Keratinocyte (primary cell): ENCODE results near the gene IQCE. TPM values are rescaled to one million over a fixed set of nuclear protein-coding genes. Genes with fewer than 3 reads are reported as not detected.

Source experiments
- DNase-seq: peaks from one replicate; pipeline ENCODE4 v3.0.0-alpha.2; 2011; ENCODE audit warnings: low read depth, missing footprints, low spot score
- FAIRE-seq: peaks from 2 replicates; lab custom pipeline; 2011; peaks lifted over from hg19 to GRCh38; lab: Jason Lieb, UNC
- H2AFZ ChIP-seq: 2 replicates; pipeline ENCODE4 v1.6.0; 2012; ENCODE audit warnings: low read length, control low read depth, inconsistent platforms; ENCODE audit not compliant: control insufficient read depth
- H3K27ac ChIP-seq: 2 replicates; pipeline ENCODE4 v1.5.1; 2011; ENCODE audit warnings: low read length; ENCODE audit not compliant: control insufficient read depth, insufficient read depth
- H3K27me3 ChIP-seq: 3 replicates; pipeline ENCODE4 v1.6.0; 2011; ENCODE audit warnings: low read length; ENCODE audit not compliant: control insufficient read depth, insufficient read depth; ENCODE audit errors: extremely low read depth
- H3K36me3 ChIP-seq, 2 experiments: 2 replicates in 1 of 2; 3 replicates in 1 of 2; pipeline ENCODE4 v1.5.1; 2011; ENCODE audit warnings: low read length in 2 of 2, mild to moderate bottlenecking in 1 of 2; ENCODE audit not compliant: control insufficient read depth in 2 of 2, insufficient read depth in 2 of 2; ENCODE audit errors: extremely low read depth in 1 of 2
- H3K4me1 ChIP-seq: 3 replicates; pipeline ENCODE4 v1.5.1; 2011; ENCODE audit warnings: low read length; ENCODE audit not compliant: control insufficient read depth, insufficient read depth; ENCODE audit errors: extremely low read depth
- H3K4me2 ChIP-seq: 3 replicates; pipeline ENCODE4 v1.6.0; 2011; ENCODE audit warnings: low read depth, low read length; ENCODE audit not compliant: control insufficient read depth, insufficient read depth; ENCODE audit errors: extremely low read depth
- H3K4me3 ChIP-seq, 3 experiments: fragments of 200-600 bp in 1 of 3; sonication (generic) in 1 of 3; 2 replicates in 2 of 3; 3 replicates in 1 of 3; pipeline ENCODE4 v1.5.1; 2011 to 2016; ENCODE audit warnings: low read length in 3 of 3, mild to moderate bottlenecking in 3 of 3, control low read depth in 2 of 3, inconsistent platforms in 1 of 3, low read depth in 1 of 3, mixed read lengths in 1 of 3, mixed run types in 1 of 3, moderate library complexity in 1 of 3; ENCODE audit not compliant: control insufficient read depth in 2 of 3, insufficient read depth in 2 of 3; ENCODE audit errors: extremely low read depth in 1 of 3
- H3K79me2 ChIP-seq: 2 replicates; pipeline ENCODE4 v1.6.0; 2012; ENCODE audit warnings: low read length; ENCODE audit not compliant: control insufficient read depth, insufficient read depth
- H3K9ac ChIP-seq: 3 replicates; pipeline ENCODE4 v1.6.0; 2011; ENCODE audit warnings: low read length; ENCODE audit not compliant: control insufficient read depth, insufficient read depth; ENCODE audit errors: extremely low read depth
- H3K9me1 ChIP-seq: 3 replicates; pipeline ENCODE4 v1.6.0; 2011; ENCODE audit warnings: low read length; ENCODE audit not compliant: control insufficient read depth, insufficient read depth; ENCODE audit errors: extremely low read depth
- H3K9me3 ChIP-seq: 2 replicates; pipeline ENCODE4 v1.5.1; 2012; ENCODE audit warnings: low read depth, low read length; ENCODE audit not compliant: control insufficient read depth
- H4K20me1 ChIP-seq: 3 replicates; pipeline ENCODE4 v1.6.0; 2011; ENCODE audit warnings: low read length; ENCODE audit not compliant: control insufficient read depth, insufficient read depth; ENCODE audit errors: extremely low read depth
- CTCF ChIP-seq, 3 experiments: IDR thresholded peaks in 1 of 3; conservative IDR thresholded peaks in 1 of 3; optimal IDR thresholded peaks in 1 of 3; 2 replicates in 2 of 3; 3 replicates in 1 of 3; pipeline versions ENCODE3 to v1.5.1; 2011; ENCODE audit warnings: low read length in 3 of 3, mild to moderate bottlenecking in 3 of 3, moderate library complexity in 2 of 3, control low read depth in 1 of 3, inconsistent platforms in 1 of 3; ENCODE audit not compliant: insufficient read depth in 2 of 3; ENCODE audit errors: extremely low read depth in 1 of 3
- EZH2 ChIP-seq: IDR thresholded peaks from one replicate; pipeline ENCODE4 v1.6.1; 2012; ENCODE audit warnings: inconsistent platforms, mild to moderate bottlenecking, low read length, moderate library complexity
- dilution Hi-C: fragments of 300-500 bp; cut with MboI; formaldehyde crosslinking; loops from one replicate; pipeline ENCODE4 v1.7.0; 2020; ENCODE audit warnings: low sequenced_read_pairs; ENCODE audit not compliant: extremely low pct_ligation_motif_present
- polyA plus RNA-seq, 5 experiments: library from polyadenylated mRNA; depleted of rRNA in 3 of 5; stranded (reverse) in 3 of 5; stranded (forward) in 1 of 5; unstranded in 1 of 5; fragments of >200 nt; gene quantifications; 1 replicate in 1 of 5; 2 replicates in 3 of 5; 3 replicates in 1 of 5; pipeline versions ENCODE4 v1.2.1 to v1.2.3, GENCODE V29; 2011 to 2012; ENCODE audit warnings: missing spikeins in 2 of 5, low read depth in 1 of 5, low replicate concordance in 1 of 5

Gene IQCE
- polyA plus RNA-seq, 1 donor (not counting 4 experiments of a cell fraction or from before 2014, with no cell fraction given) = 5.2 TPM

- Histone ChIP-seq H3K4me2 (no peak overlapping the region), H3K9me3 (no peaks in the 10 kb centered on the region), H3K27me3 (peaks cover 19% of the 10 kb centered on the region), H3K79me2 (no peaks in the 10 kb centered on the region), H3K36me3 (no peaks in the 10 kb centered on the region), H3K27ac (no peak overlapping the region), H3K4me1 (no peaks in the 10 kb centered on the region), H3K4me3 (no peak overlapping the region), H4K20me1 (no peaks in the 10 kb centered on the region), H3K9me1 (no peaks in the 10 kb centered on the region), H2AFZ (no peak overlapping the region), H3K9ac (no peak overlapping the region)
- TF ChIP-seq EZH2 (no peak), CTCF (optimal IDR thresholded peaks at IDR 0.05 in 1 of 3, IDR thresholded peaks at IDR 0.05 in 1 of 3, conservative IDR thresholded peaks at IDR 0.05 in 1 of 3; ENCODE audit: extremely low read depth in 1 of 3, insufficient read depth in 2 of 3, low read length in 3 of 3) (no peak)
- FAIRE-seq = no peak
- dilution Hi-C loops = no loop called here
- DNase-seq = no peak
Observed at GRCh38 chr7:2611922-2612321, 53.1 kb downstream of the IQCE start.

- H3K9me3 ChIP-seq = no peaks in the 10 kb centered on the region
- TF ChIP-seq EZH2 (no peak), CTCF (optimal IDR thresholded peaks at IDR 0.05 in 1 of 3, IDR thresholded peaks at IDR 0.05 in 1 of 3, conservative IDR thresholded peaks at IDR 0.05 in 1 of 3; ENCODE audit: extremely low read depth in 1 of 3, insufficient read depth in 2 of 3, low read length in 3 of 3) (no peak)
- dilution Hi-C loops = no loop called here
- H3K36me3 ChIP-seq = no peaks in the 10 kb centered on the region
- no peak overlapping the region for H3K4me2 ChIP-seq
- no peaks in the 10 kb centered on the region for H3K79me2 ChIP-seq
- H2AFZ ChIP-seq = no peak overlapping the region
- H3K27me3 ChIP-seq = peaks cover 25% of the 10 kb centered on the region
- H3K4me1 ChIP-seq = no peaks in the 10 kb centered on the region
- H3K27ac ChIP-seq = no peak overlapping the region
- FAIRE-seq (no peak), DNase-seq (no peak)
- H4K20me1 ChIP-seq = no peaks in the 10 kb centered on the region
- H3K9me1 ChIP-seq = no peaks in the 10 kb centered on the region
- no peak overlapping the region for H3K9ac ChIP-seq
- no peak overlapping the region for H3K4me3 ChIP-seq
Observed at GRCh38 chr7:2612445-2613097, 53.8 kb downstream of the IQCE start.
